SK-N-MC (cell line): ENCODE data around the gene ABCG5.

ENCODE experiments used
- DNase-seq: peaks from one replicate; pipeline ENCODE4 v3.0.0-alpha.2; 2011; ENCODE audit warnings: low read depth, low spot score
- H3K27ac ChIP-seq: fragments of 200-600 bp; sonication (generic); 2 replicates; pipeline ENCODE4 v1.5.1; 2016; ENCODE audit warnings: mixed run types
- H3K36me3 ChIP-seq: fragments of 200-600 bp; sonication (generic); 2 replicates; pipeline ENCODE4 v1.6.1; 2017; ENCODE audit warnings: antibody characterized with exemption, low read length, mixed read lengths; ENCODE audit not compliant: insufficient read depth
- H3K4me3 ChIP-seq: fragments of 200-600 bp; sonication (generic); 2 replicates; pipeline ENCODE4 v1.5.1; 2016
- H3K9ac ChIP-seq: fragments of 200-600 bp; sonication (generic); 2 replicates; pipeline ENCODE4 v1.8.0; 2017; ENCODE audit warnings: mixed run types, mixed read lengths; ENCODE audit not compliant: insufficient read length
- H3K9me3 ChIP-seq: fragments of 200-600 bp; sonication (generic); 2 replicates; pipeline ENCODE4 v1.6.1; 2017; ENCODE audit warnings: low read depth, mild to moderate bottlenecking, antibody characterized with exemption, low read length, moderate library complexity, mixed read lengths
- EZH2 ChIP-seq: fragments of 200-600 bp; sonication (generic); IDR thresholded peaks from one replicate; pipeline ENCODE4 v1.6.1; 2017; ENCODE audit warnings: antibody characterized with exemption
- FOXP2 ChIP-seq: optimal IDR thresholded peaks from 2 replicates; pipeline ENCODE3; 2011; ENCODE audit warnings: mild to moderate bottlenecking, moderate library complexity; ENCODE audit not compliant: insufficient read depth; ENCODE audit errors: extremely low read length, control extremely low read depth
- POLR2AphosphoS5 ChIP-seq: IDR thresholded peaks from 2 replicates; pipeline ENCODE4 v1.6.1; 2012; ENCODE audit warnings: mild to moderate bottlenecking, low read depth, low read length, borderline replicate concordance

Gene ABCG5

GRCh38 chr2:43839776-43840564 lies 1.3 kb upstream of the ABCG5 start:
- no peak for DNase-seq
- Histone ChIP-seq H3K27ac (no peak overlapping the region), H3K9me3 (no peaks in the 10 kb centered on the region), H3K4me3 (no peak overlapping the region), H3K36me3 (no peaks in the 10 kb centered on the region), H3K9ac (no peak overlapping the region)
- TF ChIP-seq FOXP2, result no peak
- no peak for TF ChIP-seq POLR2AphosphoS5
- no peak for TF ChIP-seq EZH2

DNA sequence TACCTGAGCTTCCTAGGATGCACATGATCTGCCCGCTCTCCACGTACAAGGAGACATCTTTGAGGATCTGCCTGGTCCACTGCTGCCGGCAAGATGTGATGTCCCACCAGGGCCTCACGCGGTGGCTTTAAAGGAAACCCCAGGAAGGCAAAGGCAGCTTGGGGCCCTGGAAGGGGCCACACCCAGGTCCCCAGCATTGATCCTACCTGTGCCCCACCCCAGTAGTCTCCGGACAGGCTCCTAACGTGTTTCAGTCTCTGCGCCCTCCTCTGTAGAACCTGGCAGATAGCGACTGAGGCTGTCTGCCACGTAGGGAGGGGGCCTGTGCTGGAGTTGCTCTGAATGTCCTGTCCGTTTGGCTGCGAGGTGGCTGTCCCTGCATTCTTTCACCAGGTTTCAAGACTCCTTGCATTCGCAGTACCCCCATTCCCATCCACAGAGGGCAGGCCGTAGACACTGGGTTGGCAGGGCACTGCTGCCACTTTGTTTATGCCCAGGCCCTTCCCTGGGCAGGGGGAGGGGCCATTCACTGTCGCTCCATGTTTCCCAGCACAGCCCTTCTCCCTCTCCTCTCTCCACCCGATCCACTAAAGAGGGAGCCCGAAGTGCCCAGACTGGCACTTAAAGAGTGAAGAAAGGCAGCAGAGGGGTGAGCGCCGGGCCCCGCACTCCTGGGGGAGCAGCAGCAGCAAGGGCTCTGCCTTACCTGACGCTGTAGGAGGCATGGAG lies 644 bp downstream of the ABCG5 start:
- H3K27ac ChIP-seq, result no peak overlapping the region
- TF ChIP-seq POLR2AphosphoS5 (no peak), FOXP2 (no peak), EZH2 (no peak)
- no peak overlapping the region for H3K4me3 ChIP-seq
- no peaks in the 10 kb centered on the region for H3K36me3 ChIP-seq
- H3K9me3 ChIP-seq, result no peaks in the 10 kb centered on the region
- no peak for DNase-seq
- no peak overlapping the region for H3K9ac ChIP-seq

GRCh38 chr2:43837033-43837432 lies 1.6 kb downstream of the ABCG5 start:
- TF ChIP-seq EZH2, result no peak
- TF ChIP-seq FOXP2, result no peak
- Histone ChIP-seq H3K36me3 (no peaks in the 10 kb centered on the region), H3K4me3 (no peak overlapping the region), H3K9me3 (no peaks in the 10 kb centered on the region), H3K9ac (no peak overlapping the region), H3K27ac (no peak overlapping the region)
- DNase-seq, result no peak

- no peaks in the 10 kb centered on the region for H3K36me3 ChIP-seq
- H3K27ac ChIP-seq, result no peak overlapping the region
- H3K9me3 ChIP-seq, result no peaks in the 10 kb centered on the region
- no peak for DNase-seq
- H3K9ac ChIP-seq, result no peak overlapping the region
- H3K4me3 ChIP-seq, result no peak overlapping the region
- TF ChIP-seq EZH2 (no peak), POLR2AphosphoS5 (no peak), FOXP2 (no peak)
Observed at GRCh38 chr2:43832457-43832856, 6.2 kb downstream of the ABCG5 start.

GRCh38 chr2:43831543-43832294 lies 6.9 kb downstream of the ABCG5 start:
- no peak for TF ChIP-seq POLR2AphosphoS5
- no peak for TF ChIP-seq FOXP2
- no peak for TF ChIP-seq EZH2
- Histone ChIP-seq H3K4me3 (no peak overlapping the region), H3K9ac (no peak overlapping the region), H3K36me3 (no peaks in the 10 kb centered on the region), H3K9me3 (no peaks in the 10 kb centered on the region), H3K27ac (no peak overlapping the region)
- DNase-seq, result no peak

- DNase-seq, result no peak
- no peaks in the 10 kb centered on the region for H3K36me3 ChIP-seq
- H3K4me3 ChIP-seq, result no peak overlapping the region
- no peak for TF ChIP-seq EZH2
- TF ChIP-seq POLR2AphosphoS5, result no peak
- no peak for TF ChIP-seq FOXP2
- no peak overlapping the region for H3K27ac ChIP-seq
- no peaks in the 10 kb centered on the region for H3K9me3 ChIP-seq
- H3K9ac ChIP-seq, result no peak overlapping the region
Observed at GRCh38 chr2:43826305-43827250, 12.1 kb downstream of the ABCG5 start.

DNA sequence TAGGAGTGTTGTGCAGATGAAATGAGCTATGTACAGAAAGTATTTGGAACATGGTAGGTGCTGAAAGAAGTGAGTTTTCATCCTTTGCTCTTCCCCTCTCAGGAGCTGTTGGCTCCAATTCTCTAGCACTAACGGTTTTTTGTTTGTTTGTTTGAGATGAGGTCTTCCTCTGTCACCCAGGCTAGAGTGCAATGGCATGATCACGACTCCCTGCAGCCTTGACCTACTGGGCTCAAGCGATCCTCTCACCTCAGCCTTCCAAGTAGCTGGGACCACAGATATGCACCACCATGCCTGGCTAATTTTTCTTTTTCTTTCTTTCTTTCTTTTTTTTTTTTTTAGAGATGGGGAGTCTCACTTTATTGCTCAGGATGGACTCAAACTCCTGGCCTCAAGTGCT lies 12.8 kb downstream of the ABCG5 start:
- no peaks in the 10 kb centered on the region for H3K36me3 ChIP-seq
- H3K9ac ChIP-seq, result no peak overlapping the region
- no peaks in the 10 kb centered on the region for H3K9me3 ChIP-seq
- no peak for DNase-seq
- TF ChIP-seq EZH2 (no peak), FOXP2 (no peak), POLR2AphosphoS5 (no peak)
- no peak overlapping the region for H3K4me3 ChIP-seq
- H3K27ac ChIP-seq, result no peak overlapping the region
